WTC11 (cell line): ENCODE results near the gene NCAPH2. TPM values are rescaled to one million over a fixed set of nuclear protein-coding genes. Genes with fewer than 3 reads are reported as not detected.
A peak's percentile ranks its signal among the peaks of the same experiment; 100 is the strongest.

Experiments used
- ATAC-seq: fragments of 200-7000 bp; cut with Tn5 transposase; 2 replicates; pipeline ENCODE4 v1.10.0; 2021; ENCODE audit warnings: mild to moderate bottlenecking, moderate library complexity
- CTCF ChIA-PET: fragments of 300-600 bp; sonication (Branson Sonifier 250); formaldehyde crosslinking; loops from one replicate; lab custom pipeline; 2021; ENCODE audit warnings: antibody characterized with exemption; lab: Charles Lee
- POLR2A ChIA-PET: fragments of 350-600 bp; sonication (Branson Sonifier 250); formaldehyde crosslinking; loops from one replicate; lab custom pipeline; 2021; ENCODE audit warnings: antibody characterized with exemption; lab: Charles Lee
- DNase-seq: peaks from one replicate; pipeline ENCODE4 v3.0.0; 2021; ENCODE audit warnings: low spot score
- H3K27ac Mint-ChIP-seq: 2 replicates; pipeline ENCODE4 v1.8.0; 2021; ENCODE audit warnings: mixed read lengths
- H3K27me3 Mint-ChIP-seq: 2 replicates; pipeline ENCODE4 v1.8.0; 2021; ENCODE audit warnings: low read depth, mild to moderate bottlenecking, moderate library complexity, mixed read lengths
- H3K36me3 Mint-ChIP-seq: 2 replicates; pipeline ENCODE4 v1.8.0; 2021; ENCODE audit warnings: mixed read lengths
- H3K4me1 Mint-ChIP-seq: 2 replicates; pipeline ENCODE4 v1.8.0; 2022; ENCODE audit warnings: mixed read lengths
- H3K4me3 Mint-ChIP-seq: 2 replicates; pipeline ENCODE4 v1.8.0; 2021; ENCODE audit warnings: mild to moderate bottlenecking, moderate library complexity, mixed read lengths
- H3K9me3 Mint-ChIP-seq: 2 replicates; pipeline ENCODE4 v1.8.0; 2021; ENCODE audit warnings: mixed read lengths
- CBFB ChIP-seq: sonication (generic); formaldehyde crosslinking; IDR thresholded peaks from 2 replicates; pipeline ENCODE4 v1.8.1; 2022; ENCODE audit warnings: mild to moderate bottlenecking, low read depth, missing genetic modification reagents
- FOXP1 ChIP-seq: sonication (generic); formaldehyde crosslinking; IDR thresholded peaks from 2 replicates; pipeline ENCODE4 v1.8.0; 2022; ENCODE audit warnings: missing genetic modification reagents, mild to moderate bottlenecking, moderate library complexity, borderline replicate concordance
- KAT7 ChIP-seq: sonication (generic); formaldehyde crosslinking; IDR thresholded peaks from 2 replicates; pipeline ENCODE4 v1.8.1; 2023; ENCODE audit warnings: missing genetic modification reagents, mild to moderate bottlenecking, borderline replicate concordance
- SMAD3 ChIP-seq: sonication (generic); formaldehyde crosslinking; IDR thresholded peaks from 2 replicates; pipeline ENCODE4 v1.8.0; 2022; ENCODE audit warnings: missing genetic modification reagents, mild to moderate bottlenecking, borderline replicate concordance
- ZBTB21 ChIP-seq: sonication (generic); formaldehyde crosslinking; IDR thresholded peaks from 2 replicates; pipeline ENCODE4 v1.8.1; 2023; ENCODE audit warnings: mild to moderate bottlenecking, missing genetic modification reagents, borderline replicate concordance
- ZNF263 ChIP-seq: sonication (generic); formaldehyde crosslinking; IDR thresholded peaks from 2 replicates; pipeline ENCODE4 v1.8.1; 2022; ENCODE audit warnings: low read depth, mild to moderate bottlenecking, moderate library complexity, missing genetic modification reagents
- ZNF416 ChIP-seq: fragments of 250-450 bp; sonication (Bioruptor Pico); IDR thresholded peaks from 2 replicates; pipeline ENCODE4 v1.9.0; 2021; ENCODE audit warnings: mild to moderate bottlenecking, inconsistent platforms
- ZNF423 ChIP-seq: fragments of 250-450 bp; sonication (Bioruptor Pico); IDR thresholded peaks from 2 replicates; pipeline ENCODE4 v2.1.2; 2022; ENCODE audit warnings: mild to moderate bottlenecking, moderate library complexity
- total RNA-seq: library from RNA; stranded (reverse); gene quantifications from 3 replicates; pipeline ENCODE4 v1.2.3, GENCODE V29; 2021
- TF ChIP-seq, protein P1 (sequence below): sonication (generic); formaldehyde crosslinking; IDR thresholded peaks from 2 replicates; pipeline ENCODE4 v1.8.1; 2022; ENCODE audit warnings: low read depth, missing genetic modification reagents, borderline replicate concordance
- TF ChIP-seq, protein P2 (sequence below): sonication (generic); formaldehyde crosslinking; IDR thresholded peaks from 2 replicates; pipeline ENCODE4 v1.8.0; 2023; ENCODE audit warnings: mild to moderate bottlenecking, missing genetic modification reagents
- TF ChIP-seq, protein P3 (sequence below): sonication (generic); formaldehyde crosslinking; IDR thresholded peaks from 2 replicates; pipeline ENCODE4 v1.8.1; 2022; ENCODE audit warnings: mild to moderate bottlenecking, missing genetic modification reagents, moderate library complexity, borderline replicate concordance
- TF ChIP-seq, protein P4 (sequence below): sonication (generic); formaldehyde crosslinking; IDR thresholded peaks from 2 replicates; pipeline ENCODE4 v1.8.1; 2022; ENCODE audit warnings: low read depth, mild to moderate bottlenecking, moderate library complexity, missing genetic modification reagents, borderline replicate concordance
- TF ChIP-seq, protein P5 (sequence below): sonication (generic); formaldehyde crosslinking; conservative IDR thresholded peaks from 2 replicates; pipeline ENCODE4 v1.8.1; 2022; ENCODE audit warnings: mild to moderate bottlenecking, missing genetic modification reagents
- TF ChIP-seq, protein P6 (sequence below): sonication (generic); formaldehyde crosslinking; IDR thresholded peaks from 2 replicates; pipeline ENCODE4 v1.8.0; 2022; ENCODE audit warnings: missing genetic modification reagents
- TF ChIP-seq, protein P7 (sequence below): sonication (generic); formaldehyde crosslinking; IDR thresholded peaks from 2 replicates; pipeline ENCODE4 v1.8.1; 2023; ENCODE audit warnings: mild to moderate bottlenecking, missing genetic modification reagents
- TF ChIP-seq, protein P8 (sequence below): sonication (generic); formaldehyde crosslinking; IDR thresholded peaks from 2 replicates; pipeline ENCODE4 v1.8.1; 2023; ENCODE audit warnings: mild to moderate bottlenecking, missing genetic modification reagents, moderate library complexity

The NCAPH2 gene
- total RNA-seq, 1 experiment from 2014 or later = 78.4 TPM

DNA sequence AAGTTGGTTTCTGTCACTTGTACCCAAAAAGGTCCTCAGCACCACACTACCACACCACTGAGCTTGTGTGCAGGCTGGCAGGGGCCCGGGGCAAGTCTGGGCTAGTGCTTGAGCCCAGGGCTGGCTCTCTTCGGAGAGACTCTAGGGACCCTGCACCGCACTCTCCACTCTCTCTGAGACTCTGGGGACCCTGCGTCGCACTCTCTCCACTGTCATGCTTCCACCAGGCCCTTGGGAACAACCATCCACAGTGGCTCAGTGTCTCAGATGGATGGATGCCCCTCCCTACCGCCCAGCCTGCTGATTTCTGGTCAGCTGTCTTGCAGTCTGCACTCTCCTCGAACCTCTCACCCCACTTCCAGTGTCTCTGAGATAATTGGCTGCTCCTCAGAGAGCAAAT lies 31.2 kb upstream of the NCAPH2 start:
- Mint-ChIP-seq H3K27ac (peak overlapping the region; percentile 5; the same call in 1 of the 2 replicates), H3K9me3 (no peaks in the 10 kb centered on the region), H3K4me1 (peaks cover 33% of the 10 kb centered on the region), H3K4me3 (0 out of 2 replicates have a peak overlapping the region, but pooled peaks have one; percentile 11), H3K36me3 (no peaks in the 10 kb centered on the region), H3K27me3 (peaks cover 40% of the 10 kb centered on the region)
- DNase-seq (no peak), ATAC-seq (no peak)
- CTCF ChIA-PET = interaction anchor here (1.1 to 1.2 kb wide), 2 partner anchors 31 to 77 kb away, joined by 3 to 4 read pairs; partner anchors contain the start of genes LMF2 and NCAPH2
- TF ChIP-seq ZNF263 (CRISPR knock-in tag) (no peak), ZNF423 (CRISPR knock-in tag) (no peak), KAT7 (CRISPR knock-in tag) (no peak)
- TF ChIP-seq, protein P1, sequence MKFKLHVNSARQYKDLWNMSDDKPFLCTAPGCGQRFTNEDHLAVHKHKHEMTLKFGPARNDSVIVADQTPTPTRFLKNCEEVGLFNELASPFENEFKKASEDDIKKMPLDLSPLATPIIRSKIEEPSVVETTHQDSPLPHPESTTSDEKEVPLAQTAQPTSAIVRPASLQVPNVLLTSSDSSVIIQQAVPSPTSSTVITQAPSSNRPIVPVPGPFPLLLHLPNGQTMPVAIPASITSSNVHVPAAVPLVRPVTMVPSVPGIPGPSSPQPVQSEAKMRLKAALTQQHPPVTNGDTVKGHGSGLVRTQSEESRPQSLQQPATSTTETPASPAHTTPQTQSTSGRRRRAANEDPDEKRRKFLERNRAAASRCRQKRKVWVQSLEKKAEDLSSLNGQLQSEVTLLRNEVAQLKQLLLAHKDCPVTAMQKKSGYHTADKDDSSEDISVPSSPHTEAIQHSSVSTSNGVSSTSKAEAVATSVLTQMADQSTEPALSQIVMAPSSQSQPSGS (CRISPR knock-in tag) = no peak
- TF ChIP-seq, protein P2, sequence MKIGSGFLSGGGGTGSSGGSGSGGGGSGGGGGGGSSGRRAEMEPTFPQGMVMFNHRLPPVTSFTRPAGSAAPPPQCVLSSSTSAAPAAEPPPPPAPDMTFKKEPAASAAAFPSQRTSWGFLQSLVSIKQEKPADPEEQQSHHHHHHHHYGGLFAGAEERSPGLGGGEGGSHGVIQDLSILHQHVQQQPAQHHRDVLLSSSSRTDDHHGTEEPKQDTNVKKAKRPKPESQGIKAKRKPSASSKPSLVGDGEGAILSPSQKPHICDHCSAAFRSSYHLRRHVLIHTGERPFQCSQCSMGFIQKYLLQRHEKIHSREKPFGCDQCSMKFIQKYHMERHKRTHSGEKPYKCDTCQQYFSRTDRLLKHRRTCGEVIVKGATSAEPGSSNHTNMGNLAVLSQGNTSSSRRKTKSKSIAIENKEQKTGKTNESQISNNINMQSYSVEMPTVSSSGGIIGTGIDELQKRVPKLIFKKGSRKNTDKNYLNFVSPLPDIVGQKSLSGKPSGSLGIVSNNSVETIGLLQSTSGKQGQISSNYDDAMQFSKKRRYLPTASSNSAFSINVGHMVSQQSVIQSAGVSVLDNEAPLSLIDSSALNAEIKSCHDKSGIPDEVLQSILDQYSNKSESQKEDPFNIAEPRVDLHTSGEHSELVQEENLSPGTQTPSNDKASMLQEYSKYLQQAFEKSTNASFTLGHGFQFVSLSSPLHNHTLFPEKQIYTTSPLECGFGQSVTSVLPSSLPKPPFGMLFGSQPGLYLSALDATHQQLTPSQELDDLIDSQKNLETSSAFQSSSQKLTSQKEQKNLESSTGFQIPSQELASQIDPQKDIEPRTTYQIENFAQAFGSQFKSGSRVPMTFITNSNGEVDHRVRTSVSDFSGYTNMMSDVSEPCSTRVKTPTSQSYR (CRISPR knock-in tag) = no peak
- POLR2A ChIA-PET = no interaction called here

DNA sequence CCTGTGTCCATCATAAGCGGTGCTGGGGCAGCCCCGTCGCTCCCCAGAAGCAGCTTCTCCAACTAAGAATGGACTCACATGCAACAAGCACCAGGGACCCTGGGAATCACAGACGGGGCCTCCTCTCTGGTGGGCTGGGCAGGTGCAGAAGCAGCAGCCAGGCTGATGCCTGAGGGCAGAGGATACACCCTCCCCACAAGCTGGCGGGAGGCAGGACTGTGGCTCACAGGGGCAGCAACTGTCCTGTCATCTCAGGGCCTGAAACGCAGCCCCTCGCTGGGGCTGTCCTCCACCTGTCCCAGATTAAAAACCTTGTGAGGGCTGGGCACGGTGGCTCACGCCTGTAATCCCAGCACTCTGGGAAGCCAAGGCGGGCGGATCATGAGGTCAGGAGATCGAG lies 30.1 kb upstream of the NCAPH2 start:
- ChIA-PET POLR2A (no interaction called here), CTCF (interaction anchor here (0.7 to 0.8 kb wide), 2 partner anchors 25 to 39 kb away, joined by 3 read pairs; no protein-coding TSS in a partner anchor)
- Mint-ChIP-seq H3K9me3 (no peaks in the 10 kb centered on the region), H3K27me3 (peaks cover 40% of the 10 kb centered on the region), H3K27ac (no peak overlapping the region), H3K4me1 (peaks cover 33% of the 10 kb centered on the region), H3K36me3 (no peaks in the 10 kb centered on the region), H3K4me3 (no peak overlapping the region)
- TF ChIP-seq ZNF416 (CRISPR knock-in tag) = no peak
- TF ChIP-seq, protein P3, sequence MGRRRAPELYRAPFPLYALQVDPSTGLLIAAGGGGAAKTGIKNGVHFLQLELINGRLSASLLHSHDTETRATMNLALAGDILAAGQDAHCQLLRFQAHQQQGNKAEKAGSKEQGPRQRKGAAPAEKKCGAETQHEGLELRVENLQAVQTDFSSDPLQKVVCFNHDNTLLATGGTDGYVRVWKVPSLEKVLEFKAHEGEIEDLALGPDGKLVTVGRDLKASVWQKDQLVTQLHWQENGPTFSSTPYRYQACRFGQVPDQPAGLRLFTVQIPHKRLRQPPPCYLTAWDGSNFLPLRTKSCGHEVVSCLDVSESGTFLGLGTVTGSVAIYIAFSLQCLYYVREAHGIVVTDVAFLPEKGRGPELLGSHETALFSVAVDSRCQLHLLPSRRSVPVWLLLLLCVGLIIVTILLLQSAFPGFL (CRISPR knock-in tag) = no peak
- TF ChIP-seq, protein P4, sequence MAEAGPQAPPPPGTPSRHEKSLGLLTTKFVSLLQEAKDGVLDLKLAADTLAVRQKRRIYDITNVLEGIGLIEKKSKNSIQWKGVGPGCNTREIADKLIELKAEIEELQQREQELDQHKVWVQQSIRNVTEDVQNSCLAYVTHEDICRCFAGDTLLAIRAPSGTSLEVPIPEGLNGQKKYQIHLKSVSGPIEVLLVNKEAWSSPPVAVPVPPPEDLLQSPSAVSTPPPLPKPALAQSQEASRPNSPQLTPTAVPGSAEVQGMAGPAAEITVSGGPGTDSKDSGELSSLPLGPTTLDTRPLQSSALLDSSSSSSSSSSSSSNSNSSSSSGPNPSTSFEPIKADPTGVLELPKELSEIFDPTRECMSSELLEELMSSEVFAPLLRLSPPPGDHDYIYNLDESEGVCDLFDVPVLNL (CRISPR knock-in tag) = no peak
- no peak for TF ChIP-seq FOXP1
- no peak for TF ChIP-seq ZBTB21 (CRISPR knock-in tag)
- TF ChIP-seq, protein P5, sequence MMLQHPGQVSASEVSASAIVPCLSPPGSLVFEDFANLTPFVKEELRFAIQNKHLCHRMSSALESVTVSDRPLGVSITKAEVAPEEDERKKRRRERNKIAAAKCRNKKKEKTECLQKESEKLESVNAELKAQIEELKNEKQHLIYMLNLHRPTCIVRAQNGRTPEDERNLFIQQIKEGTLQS = no peak
- TF ChIP-seq SMAD3 (CRISPR knock-in tag) = no peak
- TF ChIP-seq, protein P6, sequence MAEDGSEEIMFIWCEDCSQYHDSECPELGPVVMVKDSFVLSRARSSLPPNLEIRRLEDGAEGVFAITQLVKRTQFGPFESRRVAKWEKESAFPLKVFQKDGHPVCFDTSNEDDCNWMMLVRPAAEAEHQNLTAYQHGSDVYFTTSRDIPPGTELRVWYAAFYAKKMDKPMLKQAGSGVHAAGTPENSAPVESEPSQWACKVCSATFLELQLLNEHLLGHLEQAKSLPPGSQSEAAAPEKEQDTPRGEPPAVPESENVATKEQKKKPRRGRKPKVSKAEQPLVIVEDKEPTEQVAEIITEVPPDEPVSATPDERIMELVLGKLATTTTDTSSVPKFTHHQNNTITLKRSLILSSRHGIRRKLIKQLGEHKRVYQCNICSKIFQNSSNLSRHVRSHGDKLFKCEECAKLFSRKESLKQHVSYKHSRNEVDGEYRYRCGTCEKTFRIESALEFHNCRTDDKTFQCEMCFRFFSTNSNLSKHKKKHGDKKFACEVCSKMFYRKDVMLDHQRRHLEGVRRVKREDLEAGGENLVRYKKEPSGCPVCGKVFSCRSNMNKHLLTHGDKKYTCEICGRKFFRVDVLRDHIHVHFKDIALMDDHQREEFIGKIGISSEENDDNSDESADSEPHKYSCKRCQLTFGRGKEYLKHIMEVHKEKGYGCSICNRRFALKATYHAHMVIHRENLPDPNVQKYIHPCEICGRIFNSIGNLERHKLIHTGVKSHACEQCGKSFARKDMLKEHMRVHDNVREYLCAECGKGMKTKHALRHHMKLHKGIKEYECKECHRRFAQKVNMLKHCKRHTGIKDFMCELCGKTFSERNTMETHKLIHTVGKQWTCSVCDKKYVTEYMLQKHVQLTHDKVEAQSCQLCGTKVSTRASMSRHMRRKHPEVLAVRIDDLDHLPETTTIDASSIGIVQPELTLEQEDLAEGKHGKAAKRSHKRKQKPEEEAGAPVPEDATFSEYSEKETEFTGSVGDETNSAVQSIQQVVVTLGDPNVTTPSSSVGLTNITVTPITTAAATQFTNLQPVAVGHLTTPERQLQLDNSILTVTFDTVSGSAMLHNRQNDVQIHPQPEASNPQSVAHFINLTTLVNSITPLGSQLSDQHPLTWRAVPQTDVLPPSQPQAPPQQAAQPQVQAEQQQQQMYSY (CRISPR knock-in tag) = no peak
- no peak for TF ChIP-seq CBFB
- TF ChIP-seq, protein P7, sequence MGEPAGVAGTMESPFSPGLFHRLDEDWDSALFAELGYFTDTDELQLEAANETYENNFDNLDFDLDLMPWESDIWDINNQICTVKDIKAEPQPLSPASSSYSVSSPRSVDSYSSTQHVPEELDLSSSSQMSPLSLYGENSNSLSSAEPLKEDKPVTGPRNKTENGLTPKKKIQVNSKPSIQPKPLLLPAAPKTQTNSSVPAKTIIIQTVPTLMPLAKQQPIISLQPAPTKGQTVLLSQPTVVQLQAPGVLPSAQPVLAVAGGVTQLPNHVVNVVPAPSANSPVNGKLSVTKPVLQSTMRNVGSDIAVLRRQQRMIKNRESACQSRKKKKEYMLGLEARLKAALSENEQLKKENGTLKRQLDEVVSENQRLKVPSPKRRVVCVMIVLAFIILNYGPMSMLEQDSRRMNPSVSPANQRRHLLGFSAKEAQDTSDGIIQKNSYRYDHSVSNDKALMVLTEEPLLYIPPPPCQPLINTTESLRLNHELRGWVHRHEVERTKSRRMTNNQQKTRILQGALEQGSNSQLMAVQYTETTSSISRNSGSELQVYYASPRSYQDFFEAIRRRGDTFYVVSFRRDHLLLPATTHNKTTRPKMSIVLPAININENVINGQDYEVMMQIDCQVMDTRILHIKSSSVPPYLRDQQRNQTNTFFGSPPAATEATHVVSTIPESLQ (CRISPR knock-in tag) = no peak
- TF ChIP-seq, protein P8, sequence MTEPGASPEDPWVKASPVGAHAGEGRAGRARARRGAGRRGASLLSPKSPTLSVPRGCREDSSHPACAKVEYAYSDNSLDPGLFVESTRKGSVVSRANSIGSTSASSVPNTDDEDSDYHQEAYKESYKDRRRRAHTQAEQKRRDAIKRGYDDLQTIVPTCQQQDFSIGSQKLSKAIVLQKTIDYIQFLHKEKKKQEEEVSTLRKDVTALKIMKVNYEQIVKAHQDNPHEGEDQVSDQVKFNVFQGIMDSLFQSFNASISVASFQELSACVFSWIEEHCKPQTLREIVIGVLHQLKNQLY (CRISPR knock-in tag) = no peak
- DNase-seq (no peak), ATAC-seq (no peak)
